AG04449 (cell line): ENCODE results near the gene TES.

Experiments
- CTCF ChIA-PET: fragments of 350-600 bp; formaldehyde crosslinking; extraction: SDS; loops from one replicate; lab custom pipeline; 2021; ENCODE audit warnings: antibody characterized with exemption; lab: Yijun Ruan, JAX
- POLR2A ChIA-PET: fragments of 400-600, 350-600 bp; formaldehyde crosslinking; extraction: SDS; loops from one replicate; lab custom pipeline; 2020; ENCODE audit warnings: antibody characterized with exemption, inconsistent platforms; lab: Yijun Ruan, JAX
- DNase-seq: peaks from one replicate; pipeline ENCODE4 v3.0.0-alpha.2; 2010; ENCODE audit warnings: low read depth, low spot score
- H3K4me3 ChIP-seq: 2 replicates; pipeline ENCODE4 v1.5.1; 2011; ENCODE audit warnings: low read depth, mild to moderate bottlenecking, control low read depth, low read length
- CTCF ChIP-seq: IDR thresholded peaks from one replicate; pipeline ENCODE4 v1.5.1; 2011; ENCODE audit warnings: mild to moderate bottlenecking, moderate library complexity, low read length, control low read depth, inconsistent platforms; ENCODE audit not compliant: insufficient read depth; ENCODE audit errors: missing control alignments

Gene TES

DNA sequence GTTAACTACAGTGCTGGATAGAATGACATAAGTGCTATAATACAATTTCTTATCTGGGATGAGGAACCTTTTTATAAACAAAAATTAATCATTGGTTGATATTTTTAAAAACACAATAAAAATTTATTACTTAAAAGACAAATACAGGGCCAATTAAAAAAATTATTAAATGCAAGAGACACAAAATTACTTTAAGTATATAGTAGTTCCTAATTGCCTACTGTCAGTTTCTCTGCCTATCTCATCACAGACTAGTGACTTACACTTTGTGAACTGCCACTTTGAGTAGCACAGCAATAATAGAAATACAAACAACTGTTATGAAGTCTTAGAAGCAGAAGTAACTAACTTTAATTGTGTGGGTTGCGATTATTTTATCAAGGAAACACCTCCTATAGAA lies 8.4 kb downstream of the TES start:
- no peak for TF ChIP-seq CTCF
- no peak for DNase-seq
- ChIA-PET CTCF (interaction anchor here (0.9 to 5.5 kb wide), 3 partner anchors 10 to 39 kb away, joined by 3 to 34 read pairs (median 17); no protein-coding TSS in a partner anchor), POLR2A (interaction anchor here (0.6 to 1.0 kb wide), 2 partner anchors 8 to 607 kb away, joined by 3 to 4 read pairs; partner anchors contain the start of gene TES)
- H3K4me3 ChIP-seq = no peak overlapping the region

GRCh38 chr7:116219288-116219687 lies 8.9 kb downstream of the TES start:
- no peak for DNase-seq
- TF ChIP-seq CTCF = no peak
- POLR2A ChIA-PET = interaction anchor here (0.6 to 1.0 kb wide), 2 partner anchors 9 to 607 kb away, joined by 3 to 4 read pairs; partner anchors contain the start of gene TES
- H3K4me3 ChIP-seq = no peak overlapping the region
- CTCF ChIA-PET = interaction anchor here (0.9 to 5.5 kb wide), 2 partner anchors 9 to 39 kb away, joined by 3 to 34 read pairs; no protein-coding TSS in a partner anchor

DNA sequence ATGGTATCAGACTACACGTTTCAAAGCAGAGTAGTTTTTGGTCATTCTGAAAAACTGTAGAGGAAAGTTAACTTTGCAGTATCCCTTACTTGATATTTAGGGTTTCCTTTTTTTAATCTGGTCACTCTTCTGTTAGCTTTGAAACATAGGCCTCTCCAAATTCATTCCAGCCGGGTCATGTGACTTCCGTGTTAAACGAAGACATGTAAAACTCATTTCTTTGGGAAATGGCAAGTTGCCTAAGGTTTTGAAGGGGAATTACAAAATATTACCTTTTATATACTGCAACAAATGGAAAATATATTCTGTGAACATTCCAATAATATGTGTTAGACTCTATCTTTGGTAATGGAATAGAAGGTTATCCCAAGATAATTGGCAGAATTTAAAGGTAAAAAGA lies 9.5 kb downstream of the TES start:
- TF ChIP-seq CTCF = no peak
- no peak for DNase-seq
- ChIA-PET POLR2A (interaction anchor here (1.0 kb wide), 1 partner anchor 10 kb away, joined by 4 read pairs; the partner anchor contains the start of gene TES), CTCF (interaction anchor here (0.9 to 5.5 kb wide), 4 partner anchors 9 to 40 kb away, joined by 3 to 34 read pairs (median 4); partner anchors contain the start of gene TES)
- H3K4me3 ChIP-seq = no peak overlapping the region

DNA sequence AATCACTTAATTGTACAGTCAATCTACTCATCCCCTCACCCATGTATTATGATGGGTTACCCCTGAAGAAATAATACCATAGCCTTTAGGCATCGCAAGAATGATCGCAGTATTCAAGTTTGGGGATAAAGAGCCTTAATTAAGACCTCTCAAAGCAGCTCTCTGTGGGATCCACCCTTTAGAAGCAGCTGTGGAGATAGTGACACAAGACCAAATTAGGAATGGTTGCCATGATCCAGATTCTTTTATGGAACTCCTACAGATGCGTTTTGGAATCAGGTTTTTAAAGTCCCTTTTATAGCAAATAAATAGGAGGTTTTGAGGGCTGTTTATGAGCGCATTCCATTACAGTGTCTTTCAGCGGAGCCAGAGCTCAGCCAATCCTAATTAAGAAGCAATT lies 12.2 kb downstream of the TES start:
- ChIA-PET CTCF (interaction anchor here (1.0 to 1.7 kb wide), 3 partner anchors 14 to 84 kb away, joined by 4 to 10 read pairs (median 5); no protein-coding TSS in a partner anchor), POLR2A (no interaction called here)
- TF ChIP-seq CTCF = no peak
- no peak for DNase-seq
- no peak overlapping the region; the same call in 1 of the 2 replicates for H3K4me3 ChIP-seq

DNA sequence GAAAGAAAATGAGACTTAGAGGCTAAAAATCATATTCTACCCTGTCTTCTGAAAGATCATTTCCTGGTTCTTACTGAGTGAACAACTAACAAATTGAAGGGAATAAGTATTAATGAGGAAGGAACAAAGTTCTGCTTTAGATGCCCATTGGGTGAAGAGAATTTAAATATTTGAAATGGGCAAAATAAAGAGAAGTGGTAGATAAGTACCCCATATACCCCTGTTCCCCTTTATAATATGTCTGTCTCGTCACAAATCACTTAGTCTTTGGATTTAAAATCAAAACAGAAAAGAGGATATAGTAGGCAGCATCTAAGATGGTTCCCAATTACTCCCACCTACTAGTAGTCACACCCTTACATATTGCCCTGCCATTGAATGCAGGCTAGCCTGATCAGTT lies 13.2 kb downstream of the TES start:
- POLR2A ChIA-PET = no interaction called here
- CTCF ChIA-PET = interaction anchor here (1.7 to 2.3 kb wide), 2 partner anchors 13 to 368 kb away, joined by 5 to 10 read pairs; no protein-coding TSS in a partner anchor
- TF ChIP-seq CTCF = no peak
- H3K4me3 ChIP-seq = no peak overlapping the region
- DNase-seq = no peak

DNA sequence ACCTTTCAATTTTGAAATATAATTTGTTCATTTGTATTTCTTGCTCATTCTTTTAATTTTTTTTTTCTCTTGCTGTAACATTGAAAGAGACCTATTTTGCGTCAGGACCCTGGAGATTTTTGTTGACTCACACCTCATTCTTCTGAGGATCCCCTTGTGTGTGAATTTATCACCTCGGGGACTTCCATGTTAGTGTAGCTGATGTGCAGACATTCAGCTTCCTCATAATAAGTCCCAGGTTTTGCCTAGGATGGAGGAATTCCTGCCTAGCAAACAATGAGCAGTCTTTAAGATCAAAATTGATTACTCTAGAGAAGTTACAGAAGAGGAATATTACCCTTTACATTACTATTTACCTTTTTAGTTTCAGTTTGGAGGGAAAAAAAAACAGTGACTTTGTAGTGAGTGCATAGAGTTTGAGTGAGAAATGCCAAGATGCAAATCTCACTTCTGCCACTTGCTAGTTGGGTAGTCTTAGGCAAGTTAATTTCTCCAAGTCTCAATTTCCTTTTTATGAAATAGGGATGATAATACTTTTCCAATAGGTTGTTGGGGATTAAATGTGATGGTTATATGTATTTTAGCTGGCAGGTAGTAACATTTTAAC lies 14.3 kb downstream of the TES start:
- ChIA-PET POLR2A (no interaction called here), CTCF (interaction anchor here (1.0 to 3.5 kb wide), 6 partner anchors 9 to 367 kb away, joined by 3 to 21 read pairs (median 4); no protein-coding TSS in a partner anchor)
- no peak overlapping the region for H3K4me3 ChIP-seq
- DNase-seq = no peak
- no peak for TF ChIP-seq CTCF
